Activated CD4-positive, CD25-positive, alpha-beta regulatory T cell (primary cell): ENCODE measurements around the gene CRMP1.

Source experiments
- DNase-seq, 4 experiments: peaks; one replicate each; lab custom pipeline; 2025; lab: John Stamatoyannopoulos, UW

The CRMP1 gene

DNA sequence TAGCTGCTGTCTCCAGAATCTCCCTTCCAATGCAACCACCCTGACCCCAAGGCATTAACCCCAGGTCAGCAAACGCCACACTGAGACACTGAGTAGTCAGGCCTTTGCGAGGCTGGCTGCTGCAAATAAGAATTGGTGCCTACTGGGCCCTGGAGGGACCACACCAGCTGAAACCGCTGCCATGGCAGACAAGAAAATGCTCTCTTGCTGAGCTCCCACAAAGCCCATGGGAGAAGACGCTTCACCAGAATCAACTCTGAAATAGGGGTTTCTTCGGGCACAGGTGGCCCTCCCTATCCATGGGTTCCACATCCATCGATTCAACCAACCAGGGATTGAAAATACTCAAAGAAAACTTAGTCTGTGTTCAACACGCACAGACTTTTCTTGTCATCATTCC, 26.7 kb upstream of the CRMP1 start:
- DNase-seq: no peak

DNA sequence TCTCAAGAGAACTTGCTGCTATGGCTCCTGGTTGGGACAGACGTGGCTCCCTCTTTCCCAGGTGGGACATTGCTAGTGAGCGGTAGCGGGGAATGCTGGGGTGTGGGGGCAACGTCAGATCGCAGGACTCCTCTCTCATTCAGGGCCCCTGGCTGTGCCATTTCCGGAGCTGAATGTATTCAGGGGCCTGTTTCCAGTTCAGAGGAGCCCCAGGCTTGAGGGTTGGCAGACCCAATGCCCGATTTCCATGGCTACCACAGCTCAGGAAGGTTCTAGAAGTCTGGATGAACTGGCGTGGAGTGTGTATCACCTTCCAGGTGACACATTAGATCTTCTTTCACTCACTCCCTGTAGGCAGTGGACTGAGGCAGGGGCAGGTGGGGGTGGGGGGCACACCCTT, 26.2 kb upstream of the CRMP1 start:
- DNase-seq: no peak

DNA sequence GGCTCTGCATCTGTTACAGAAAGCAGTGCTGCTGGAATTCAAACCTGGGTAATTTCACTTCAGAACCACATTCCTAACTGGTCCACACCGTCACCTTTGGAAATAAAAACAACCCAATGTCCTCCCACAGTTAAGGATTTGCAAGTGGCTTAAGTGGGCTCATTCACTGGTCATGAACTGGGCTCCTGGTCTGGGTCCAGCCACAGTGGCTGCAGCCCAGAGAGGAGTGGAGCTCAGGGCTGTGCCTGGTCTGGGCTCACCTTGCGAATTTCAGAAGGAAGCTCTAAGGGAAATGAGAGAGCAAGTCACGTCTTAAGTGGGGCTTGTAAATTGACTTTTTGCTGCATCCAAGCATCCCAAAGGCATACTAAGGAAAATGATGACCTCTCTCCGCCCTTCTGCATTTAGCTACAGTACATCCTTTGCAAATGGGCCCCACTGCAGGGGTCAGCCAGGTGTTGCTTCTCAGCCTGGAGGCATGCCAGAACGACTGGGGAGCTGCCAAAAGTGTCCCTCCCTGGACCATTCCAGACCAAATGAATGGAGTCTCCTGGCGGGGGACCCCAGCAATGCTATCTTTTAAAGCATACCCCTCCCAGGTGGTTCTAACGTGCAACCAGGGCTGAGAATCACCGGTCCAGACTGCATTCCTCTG, 25.6 kb upstream of the CRMP1 start:
- no peak for DNase-seq

DNA sequence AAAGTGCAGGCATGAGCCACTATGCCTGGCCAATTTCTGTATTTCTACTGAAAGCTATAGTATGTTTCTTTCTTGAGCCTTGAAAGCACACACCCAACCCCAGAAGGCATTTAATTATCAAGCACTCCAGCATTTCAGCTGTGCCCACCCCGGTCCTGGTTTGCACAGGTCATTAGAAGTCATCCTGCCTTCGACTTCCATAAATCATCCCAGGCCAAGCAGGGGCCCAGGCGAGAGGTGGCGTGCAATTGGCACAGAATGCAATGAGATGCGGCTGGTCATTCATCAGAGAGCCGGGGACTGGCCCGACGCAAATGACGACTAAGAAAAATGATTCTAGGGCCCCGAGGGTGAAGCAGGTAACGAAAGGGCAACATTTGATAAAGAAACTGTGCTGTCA, 24.8 kb upstream of the CRMP1 start:
- no peak for DNase-seq

DNA sequence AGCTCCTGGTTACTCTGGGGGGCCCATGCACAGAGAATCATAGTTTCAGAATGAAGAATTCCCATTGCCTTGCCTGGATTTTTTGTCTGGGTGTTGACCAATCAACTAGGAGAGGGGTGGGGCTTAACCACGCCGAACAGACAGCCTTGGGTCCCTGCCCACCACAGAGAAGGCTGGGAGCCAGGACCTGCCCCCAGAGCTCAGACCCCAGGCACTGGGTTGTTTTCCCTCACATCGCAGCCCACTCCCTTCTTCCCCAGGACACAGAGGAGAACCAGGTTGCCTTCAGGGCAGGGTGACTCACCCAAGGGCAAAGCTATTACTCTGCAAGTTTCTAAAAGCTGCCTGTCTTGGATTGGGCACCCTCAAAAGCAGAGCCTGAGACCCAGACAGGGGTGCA, 23.3 kb upstream of the CRMP1 start:
- DNase-seq: no peak

DNA sequence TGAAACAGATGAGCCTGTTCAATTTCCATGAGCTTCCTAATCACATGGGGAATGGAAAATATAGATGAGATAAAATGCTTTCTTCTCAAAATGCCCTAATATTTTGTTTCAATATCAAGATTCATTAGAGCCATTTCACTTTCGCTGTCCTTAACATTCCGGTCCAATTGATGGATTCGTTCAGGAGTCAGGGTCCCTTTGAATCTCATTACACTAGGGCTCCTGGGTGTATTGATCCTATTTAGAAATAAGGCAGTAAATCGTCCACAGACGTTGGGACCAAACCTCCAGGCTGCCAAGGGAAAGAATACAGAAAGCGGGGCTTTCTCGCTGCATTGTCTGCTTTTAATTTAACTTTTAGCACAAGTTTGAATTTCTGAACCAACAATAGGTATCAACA, 20.6 kb upstream of the CRMP1 start:
- DNase-seq: no peak

DNA sequence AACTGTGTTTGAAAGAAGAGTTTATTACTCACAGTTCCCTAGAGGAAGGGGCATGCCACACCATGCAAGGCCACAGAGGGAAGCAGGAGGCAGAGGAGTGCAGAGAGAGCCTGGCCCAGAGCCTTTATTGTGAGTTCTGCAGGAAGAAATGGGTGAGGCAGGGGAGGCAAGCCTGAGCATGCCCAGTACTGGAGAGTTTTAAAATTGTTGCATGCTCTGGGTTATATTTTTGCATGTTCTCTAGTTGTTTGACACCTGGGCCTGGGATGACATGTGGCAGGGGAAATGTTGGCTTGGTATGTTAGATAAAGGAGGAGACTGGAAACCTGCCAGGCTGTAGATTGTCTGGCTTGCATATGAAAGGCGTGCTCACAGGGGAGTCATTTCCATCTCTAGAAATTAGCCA, 19.7 kb upstream of the CRMP1 start:
- DNase-seq: no peak

DNA sequence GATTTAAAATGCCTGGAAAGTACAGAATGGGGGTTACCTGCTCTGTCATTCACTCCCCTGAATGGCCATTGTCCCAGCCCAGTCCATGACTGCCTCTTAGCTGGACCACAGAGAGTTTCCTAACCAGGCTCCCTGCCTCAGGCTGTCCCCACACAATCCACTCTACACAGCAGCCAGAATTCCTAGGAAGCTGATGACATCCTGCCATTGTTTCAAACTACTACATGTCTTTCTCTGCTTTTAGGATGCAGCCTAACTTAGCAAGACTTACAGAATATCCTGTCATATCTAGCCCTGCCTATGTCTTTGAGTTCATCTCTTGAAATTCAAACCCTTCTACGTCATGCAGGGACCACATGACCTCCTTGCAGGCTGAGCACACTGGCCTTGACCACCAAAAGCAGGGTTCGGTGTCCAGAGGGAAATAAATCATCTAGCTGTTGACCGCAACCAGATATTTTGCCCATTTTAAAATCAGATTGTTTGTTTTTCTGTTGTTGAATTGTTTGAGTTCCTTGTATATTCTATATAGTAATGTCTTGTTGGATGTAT, 16.1 kb upstream of the CRMP1 start:
- no peak for DNase-seq

DNA sequence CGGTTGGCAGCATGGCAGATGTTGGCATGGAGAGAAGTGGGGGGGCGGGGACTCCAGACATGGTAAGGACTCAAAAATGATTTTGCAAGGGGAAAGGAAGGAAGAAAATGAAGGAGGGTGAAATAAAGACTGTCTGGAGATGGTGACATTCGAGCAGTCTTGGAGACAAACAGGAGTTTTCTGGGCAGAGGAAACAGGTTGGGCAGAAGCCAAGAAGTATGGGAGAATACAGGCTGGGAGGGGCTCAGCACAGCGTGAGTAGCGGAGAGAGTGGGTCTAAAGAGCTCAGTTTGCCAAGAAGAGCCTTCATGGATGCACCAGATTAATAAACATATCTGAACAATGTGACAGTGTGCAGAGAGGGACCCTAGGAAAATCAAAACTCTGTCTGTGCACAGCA, 13.3 kb upstream of the CRMP1 start:
- DNase-seq: no peak

DNA sequence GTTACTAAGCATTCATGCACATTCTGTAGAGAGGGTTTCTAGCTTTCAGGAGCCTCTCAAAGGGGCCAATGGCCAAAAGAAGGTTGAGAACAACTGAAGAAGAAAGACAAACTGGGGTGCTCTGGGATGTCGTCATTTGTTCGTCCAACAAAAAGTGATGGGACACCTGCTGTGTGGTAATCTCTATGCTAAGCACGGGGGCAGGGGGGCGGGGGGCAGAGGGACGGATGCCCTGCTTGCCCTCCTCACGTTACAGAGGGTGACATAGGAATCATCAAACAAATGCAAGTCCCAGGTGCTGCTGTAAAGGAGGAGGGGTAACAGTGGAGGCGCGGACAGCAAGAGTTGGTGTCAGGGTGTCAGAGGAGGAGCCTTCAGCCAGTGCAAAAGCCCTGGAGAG, 12.8 kb upstream of the CRMP1 start:
- DNase-seq: no peak

DNA sequence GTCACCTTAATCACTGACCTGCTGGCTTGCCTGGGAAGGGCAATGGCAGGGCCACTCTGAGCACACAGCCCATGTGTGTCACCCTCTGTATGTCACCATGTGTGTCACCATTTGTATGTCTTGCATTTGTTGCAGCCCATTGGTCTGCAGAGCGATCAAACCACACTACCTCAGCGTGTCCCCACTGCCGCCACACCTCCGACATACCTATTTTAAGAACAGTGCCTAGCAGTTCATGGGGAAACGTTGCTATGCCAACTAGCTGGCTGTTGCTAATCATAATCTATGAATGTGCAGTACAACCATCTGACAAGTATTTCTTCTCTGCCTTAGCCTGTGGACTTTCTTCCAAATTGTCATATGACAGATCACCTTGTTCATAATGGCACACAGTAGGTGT, 8.0 kb upstream of the CRMP1 start:
- DNase-seq: no peak

DNA sequence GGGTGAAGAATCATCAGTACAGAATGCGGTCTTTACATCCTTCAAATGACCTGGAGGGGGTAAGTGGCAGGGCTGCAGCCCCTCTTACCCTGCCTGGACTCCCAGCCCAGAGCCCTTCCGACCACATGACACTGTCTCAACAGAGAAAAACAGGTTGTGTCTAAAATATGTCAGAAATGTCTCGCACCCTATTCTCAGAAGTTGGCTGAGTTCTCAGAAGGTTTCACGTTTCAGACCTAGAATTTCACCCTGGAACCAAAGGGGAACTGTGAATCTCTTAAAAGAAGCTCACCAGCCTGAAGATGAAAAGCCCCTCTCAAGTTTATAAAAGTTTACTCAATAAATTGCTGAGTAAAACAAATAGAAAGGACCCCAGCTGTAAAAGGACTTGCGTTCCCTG, 7.0 kb upstream of the CRMP1 start:
- DNase-seq: no peak

DNA sequence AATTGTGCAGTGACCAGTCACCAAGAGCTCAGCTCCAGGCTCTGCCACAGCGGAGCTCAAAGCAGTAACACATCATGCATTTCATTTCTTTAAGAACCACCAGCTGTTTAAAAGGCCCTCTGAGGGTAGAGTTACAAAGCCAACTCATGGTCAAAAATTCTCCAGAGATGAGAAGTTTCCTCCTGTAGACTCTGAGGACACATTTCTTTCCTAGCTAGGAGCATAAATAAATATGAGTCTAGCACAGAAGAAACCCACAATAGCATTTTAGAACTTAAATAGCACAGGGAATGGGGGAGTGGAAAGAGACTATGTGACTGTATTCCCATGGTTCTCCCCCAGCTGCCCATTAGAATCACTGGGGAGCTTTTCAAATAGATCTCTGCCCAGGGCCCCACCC, 6.5 kb upstream of the CRMP1 start:
- DNase-seq: no peak

DNA sequence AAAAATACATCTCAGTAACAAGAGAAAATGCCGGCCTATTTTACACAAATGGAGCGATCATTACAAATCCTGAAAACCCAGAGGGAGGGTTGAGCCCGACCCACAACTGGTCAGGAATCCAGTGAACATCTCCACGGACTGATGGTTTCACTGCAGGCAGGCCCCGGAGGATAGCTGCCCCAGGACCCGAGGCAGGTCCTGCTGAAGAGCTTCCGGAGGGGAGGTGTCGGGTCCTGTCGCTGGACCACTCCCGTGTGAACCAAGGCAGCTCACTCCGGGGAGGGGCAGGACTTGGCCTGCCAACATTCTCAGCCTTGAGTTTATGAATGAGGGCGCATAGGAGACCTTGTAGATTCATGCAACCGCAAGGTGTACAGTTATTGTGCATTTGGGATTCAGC, 4.8 kb upstream of the CRMP1 start:
- DNase-seq: no peak

DNA sequence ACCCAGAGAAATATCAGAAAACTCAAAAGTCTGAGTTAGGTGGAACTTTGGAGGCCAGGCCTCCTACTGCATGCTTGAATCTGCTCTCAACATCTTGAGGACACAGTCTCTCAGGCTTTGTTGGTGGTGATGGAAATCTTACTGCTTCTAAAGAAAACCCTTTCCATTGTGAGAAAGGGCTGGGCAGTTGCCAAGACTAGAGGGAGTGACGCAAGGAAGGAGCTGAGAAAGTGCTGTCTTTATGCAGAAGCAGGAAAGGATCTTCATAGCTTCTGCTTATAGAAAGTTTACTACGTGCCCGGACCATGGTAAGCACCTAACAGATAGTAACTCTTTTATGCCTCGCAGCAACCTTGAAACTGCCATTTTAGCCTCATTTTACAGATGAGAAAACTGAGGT, 2.4 kb upstream of the CRMP1 start:
- DNase-seq: no peak

DNA sequence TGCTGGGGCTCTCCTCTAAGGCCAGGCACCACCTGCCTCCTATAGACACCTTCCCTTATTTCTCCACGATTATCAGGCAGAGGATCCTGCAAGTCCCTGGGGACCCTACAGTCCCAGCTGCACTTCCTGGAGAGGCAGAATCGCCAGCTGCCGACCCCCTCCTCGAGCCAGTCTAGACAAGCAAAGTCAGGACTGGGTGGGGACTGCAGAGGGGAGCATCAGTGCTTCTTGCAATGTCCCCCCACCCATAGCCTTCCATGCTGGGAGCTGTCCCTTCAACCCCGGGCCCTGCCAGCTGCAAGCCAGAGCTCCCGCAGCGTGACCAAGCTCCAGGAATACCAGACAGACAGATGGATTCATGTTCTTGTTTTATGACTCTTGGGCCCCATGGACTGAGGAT, 1.4 kb upstream of the CRMP1 start:
- DNase-seq: no peak

DNA sequence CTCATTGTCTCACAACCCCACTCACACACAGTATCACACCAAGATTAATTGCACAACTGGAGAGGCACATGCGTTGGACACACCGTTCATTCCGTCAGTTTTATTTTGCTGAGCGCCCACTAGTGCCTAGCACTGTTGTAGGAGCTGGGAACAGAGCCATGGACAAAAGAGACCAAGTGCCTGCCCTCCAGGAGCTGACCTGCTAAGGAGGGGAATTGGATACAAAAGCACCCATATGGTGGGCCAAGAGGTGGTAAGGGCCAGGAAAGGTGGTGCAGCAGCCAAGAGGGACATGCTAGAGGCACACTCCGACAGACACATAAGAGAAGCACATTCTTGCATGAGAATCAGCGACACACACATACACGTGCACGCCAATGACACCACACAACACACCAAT, 705 bp upstream of the CRMP1 start:
- DNase-seq: no peak

DNA sequence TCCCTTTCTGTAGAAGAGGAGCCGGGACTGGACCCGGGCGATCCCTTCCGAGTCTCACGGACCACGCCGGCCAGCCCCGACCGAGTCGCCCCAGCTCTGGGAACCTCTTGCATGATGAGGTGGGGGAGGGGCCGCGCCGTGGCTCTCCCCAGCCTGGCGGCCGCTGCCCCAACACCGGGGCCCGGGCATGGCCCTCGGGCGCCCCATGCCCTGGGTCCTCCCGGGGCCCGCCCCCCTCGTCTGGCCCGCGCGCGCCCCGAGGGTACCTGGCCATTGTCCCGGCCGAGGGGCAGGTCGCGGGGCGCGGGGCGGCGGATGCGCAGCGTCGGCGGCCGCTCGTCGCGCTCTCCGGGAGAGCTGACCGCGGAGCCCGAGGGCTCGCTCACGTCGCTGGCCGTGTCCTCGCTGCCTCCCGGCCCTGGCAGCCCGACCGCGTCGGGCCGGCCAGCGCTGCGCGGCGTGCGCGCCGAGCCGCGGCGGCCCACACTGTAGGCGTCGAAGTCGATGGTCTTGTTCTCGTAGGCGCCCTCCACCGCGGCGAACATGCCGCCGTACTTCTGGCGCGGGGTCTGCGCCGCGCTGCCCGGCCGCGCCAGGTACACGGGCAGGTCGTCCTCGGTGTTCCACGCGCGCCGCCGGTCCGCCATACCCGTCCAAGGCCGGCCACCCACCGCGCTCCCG, 423 bp downstream of the CRMP1 start:
- DNase-seq: no peak

DNA sequence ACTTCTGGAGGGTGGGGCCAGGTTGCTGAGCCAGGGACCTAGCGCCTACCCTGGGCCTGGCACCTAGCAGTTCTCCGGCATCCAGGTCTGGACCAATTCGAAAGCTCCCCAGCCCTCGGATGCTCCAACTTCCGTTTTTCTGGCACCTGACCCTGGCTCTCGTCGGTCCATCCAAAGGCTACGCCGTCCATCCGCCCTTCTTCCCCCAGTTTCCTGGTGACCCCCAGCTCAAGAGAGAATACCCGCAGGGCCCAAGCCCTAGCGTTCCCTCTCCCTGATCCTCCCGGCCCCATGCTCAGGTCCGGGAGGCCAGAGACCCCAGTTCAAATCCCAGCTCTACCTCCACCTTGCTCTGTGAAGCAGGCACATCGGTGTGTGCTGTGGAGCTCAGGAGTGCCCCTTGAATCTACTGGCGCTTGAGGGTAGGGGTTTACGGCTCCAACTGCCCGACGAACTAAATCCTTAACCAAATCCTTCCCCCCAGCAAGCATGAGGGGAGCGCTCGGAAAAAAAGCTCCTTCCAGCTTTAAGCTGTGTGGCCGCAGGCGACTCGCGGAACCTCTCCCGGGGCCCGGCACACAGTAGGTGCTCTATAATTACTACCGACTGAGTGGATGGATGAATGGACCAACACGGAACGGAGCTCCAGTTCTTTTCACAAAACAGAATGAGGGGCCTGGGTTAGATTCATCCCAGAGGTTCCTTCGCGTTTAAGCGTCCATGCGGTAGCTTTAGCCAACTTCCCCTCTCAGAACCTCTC, 1.1 kb downstream of the CRMP1 start:
- DNase-seq: no peak

DNA sequence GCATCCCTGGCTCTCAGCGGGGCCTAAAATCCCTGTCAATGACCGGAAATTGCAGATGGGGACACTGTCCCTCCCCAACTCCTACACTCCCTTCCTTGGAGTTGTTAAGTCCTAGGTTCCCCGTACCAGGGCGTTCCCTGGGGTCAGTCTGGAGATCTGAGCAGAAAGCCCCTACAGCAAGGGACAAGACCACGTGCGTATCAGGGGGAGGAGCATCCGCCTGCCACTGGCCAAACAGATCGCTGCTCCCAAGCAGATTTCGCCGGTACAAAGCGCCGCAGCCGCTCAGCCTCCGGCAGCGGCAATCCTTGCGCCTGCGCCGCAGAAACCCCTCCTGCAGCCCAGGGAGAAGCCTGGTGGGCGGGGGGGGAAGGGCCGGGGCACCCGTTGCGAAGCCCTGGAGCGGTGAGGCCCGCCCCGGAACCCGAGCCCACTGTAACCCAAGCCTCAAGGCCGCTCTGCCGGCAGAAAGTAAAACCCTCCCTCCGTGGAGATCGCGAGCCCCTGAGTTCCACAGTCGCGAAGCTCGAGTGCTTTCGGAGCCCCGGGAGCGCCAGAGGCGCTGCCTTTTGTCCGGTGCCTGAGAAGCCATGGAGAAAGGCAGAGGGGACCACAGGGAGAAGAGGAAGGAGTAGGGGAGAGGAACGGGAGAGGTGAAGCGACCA, 2.7 kb downstream of the CRMP1 start:
- no peak for DNase-seq

DNA sequence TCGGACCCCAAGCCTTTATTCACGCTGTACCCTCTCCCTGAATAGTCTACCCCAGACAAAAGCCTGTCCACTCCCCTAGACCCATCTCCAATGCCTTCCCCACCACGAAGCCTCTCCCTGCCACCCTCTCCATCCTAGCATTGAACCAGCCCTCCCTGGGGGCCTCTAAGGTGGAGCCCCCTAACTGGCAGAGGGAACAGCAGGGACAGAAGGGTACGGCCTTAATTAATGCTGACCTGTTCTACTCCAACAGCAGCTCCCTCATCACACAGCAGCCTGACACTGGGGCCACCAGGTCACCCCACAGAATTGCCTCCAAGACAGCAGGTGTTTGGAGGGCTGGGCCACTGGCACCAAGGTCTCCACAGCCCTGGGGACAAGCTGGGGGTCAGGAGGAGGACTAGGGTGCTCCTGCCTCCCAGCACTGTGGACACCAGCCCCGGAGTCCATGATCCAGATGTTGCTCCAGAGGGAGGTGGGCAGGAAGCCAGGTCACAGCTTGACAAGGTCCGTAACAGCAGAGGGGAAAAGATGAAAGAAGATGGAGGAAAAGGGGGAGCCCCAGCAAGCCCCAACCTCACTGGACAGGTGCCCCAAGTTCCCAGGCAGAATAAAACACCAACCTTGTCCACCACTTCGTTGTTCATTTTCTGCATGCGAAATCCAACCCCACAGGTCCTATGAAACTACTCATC, 3.7 kb downstream of the CRMP1 start:
- no peak for DNase-seq
